Measurements from ENCODE around the gene ASXL1. TPM values are rescaled to one million over a fixed set of nuclear protein-coding genes. Genes with fewer than 3 reads are reported as not detected.
A peak's percentile ranks its signal among the peaks of the same experiment; 100 is the strongest.
"Not testable (repeated sequence)": the region's sequence is repeated elsewhere in the genome, so short reads cannot be mapped to it uniquely, and the experiment has no call there.

Gene ASXL1
- 28.5 TPM for total RNA-seq

DNA sequence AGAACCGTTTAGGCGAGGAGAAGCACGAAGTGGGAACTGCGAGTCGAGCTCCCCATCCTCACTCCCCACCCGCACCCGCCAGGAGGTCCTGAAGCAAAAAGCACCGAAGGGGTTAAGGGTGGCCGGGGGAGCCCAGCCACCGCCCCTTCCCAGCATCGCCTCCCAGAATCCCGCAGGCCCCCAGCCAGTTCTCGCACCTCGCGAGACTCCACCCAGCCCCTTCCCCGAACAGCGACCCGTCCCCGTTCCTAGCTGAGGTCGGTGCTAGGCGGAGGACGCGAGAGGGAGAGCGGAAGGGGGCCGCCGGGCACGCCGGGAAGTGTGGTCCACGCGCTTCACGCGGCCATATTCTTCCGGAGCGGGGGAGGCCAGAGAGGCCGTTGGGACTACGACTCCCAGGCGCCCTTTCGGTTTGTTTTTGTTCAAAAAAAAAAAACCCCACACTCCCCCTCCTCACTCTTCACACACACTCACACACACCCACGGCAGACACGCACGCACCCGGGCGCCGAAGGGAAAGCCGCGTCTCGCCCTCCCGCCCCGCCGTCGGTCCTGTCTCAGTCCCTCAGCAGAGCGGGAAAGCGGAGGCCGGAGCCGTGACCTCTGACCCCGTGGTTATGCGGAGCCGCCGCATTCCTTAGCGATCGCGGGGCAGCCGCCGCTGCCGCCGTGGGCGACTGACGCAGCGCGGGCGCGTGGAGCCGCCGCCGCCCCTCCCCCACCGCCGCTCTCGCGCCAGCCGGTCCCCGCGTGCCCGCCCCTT lies at the start of gene ASXL1:
TSS of gene ASXL1 (plus strand) at position 463 of the 763 bp plus-strand sequence. CDS start 445 bp downstream, outside the sequence.
- DNase-seq (ENCODE audit: low spot score) (peak; percentile 98), ATAC-seq (peak; percentile 90)

DNA sequence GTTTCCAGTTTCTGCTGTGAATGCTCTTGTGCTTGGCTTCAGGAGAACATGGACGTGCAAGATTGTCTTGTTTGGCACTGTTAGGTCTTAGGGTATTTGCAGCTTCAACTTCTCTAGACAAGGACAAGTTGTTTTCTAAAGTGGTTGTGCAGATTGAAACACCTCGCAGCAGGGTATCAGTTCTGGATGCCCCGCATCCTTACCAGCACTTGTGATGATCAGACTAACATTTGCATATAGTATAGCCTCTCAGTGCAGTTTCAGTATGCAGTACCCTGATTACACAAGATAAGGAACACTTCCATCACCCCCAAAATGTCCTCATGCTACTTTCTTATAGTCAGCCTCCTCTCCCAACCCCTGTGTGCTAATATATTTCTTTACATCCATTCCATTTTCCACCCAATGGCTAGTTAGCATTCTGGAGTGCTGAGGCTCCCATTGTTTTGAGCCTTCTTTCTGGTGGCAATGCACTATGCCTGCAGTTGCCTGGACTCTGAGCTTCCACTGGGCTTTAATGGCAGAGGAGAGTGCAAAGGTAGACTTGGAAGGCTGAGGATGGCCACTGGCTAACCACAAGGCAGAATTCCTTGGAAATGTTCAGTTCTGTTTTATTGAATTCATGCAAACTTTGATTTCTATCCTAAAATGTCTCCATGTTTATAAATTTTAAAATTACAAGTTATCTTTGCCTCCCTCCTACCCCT lies 45.3 kb upstream of the ASXL1 start:
- DNase-seq (ENCODE audit: low spot score): no peak

DNA sequence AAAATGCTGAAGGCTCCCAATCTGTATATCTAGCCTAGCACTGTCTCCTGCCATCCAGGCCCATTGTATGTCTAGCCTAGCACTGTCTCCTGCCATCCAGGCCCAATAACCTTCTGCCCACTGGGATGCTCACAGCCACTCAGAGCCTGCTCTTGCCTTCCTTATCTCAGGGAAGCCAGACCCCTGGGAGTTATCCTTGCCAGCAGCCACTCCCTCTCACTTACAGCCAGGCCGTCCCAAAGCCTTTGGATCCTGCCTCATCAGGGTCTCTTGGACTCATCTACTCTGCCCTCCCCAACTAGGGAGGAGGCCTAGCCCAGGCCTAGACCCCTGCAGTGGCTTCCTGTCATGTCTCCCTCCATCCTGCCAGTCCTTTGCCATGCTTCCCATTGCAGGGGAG lies 43.4 kb upstream of the ASXL1 start:
- ATAC-seq (no peak), DNase-seq (ENCODE audit: low spot score) (no peak)

More for the DNA sequence above, 45.3 kb upstream of the ASXL1 start:
- peak; percentile 40 for ATAC-seq

DNA sequence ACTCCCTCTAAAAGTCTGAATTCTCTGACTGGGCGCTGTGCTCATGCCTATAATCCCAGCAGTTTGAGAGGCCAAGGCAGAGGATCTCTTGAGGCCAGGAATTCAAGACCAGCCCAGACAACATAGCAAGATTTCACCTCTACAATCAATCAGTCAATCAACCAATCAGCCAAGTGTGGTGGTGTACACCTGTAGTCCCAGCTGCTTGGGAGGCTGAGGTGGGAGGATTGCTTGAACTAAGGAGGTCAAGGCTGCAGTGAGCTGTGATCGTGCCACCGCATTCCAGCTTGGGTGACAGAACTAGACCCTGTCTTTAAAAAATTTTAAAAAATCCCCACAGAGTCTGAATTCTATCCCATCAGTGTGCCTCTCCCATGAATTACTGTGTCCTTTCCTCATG lies 42.7 kb upstream of the ASXL1 start:
- DNase-seq (ENCODE audit: low spot score): no peak
- no peak for ATAC-seq

DNA sequence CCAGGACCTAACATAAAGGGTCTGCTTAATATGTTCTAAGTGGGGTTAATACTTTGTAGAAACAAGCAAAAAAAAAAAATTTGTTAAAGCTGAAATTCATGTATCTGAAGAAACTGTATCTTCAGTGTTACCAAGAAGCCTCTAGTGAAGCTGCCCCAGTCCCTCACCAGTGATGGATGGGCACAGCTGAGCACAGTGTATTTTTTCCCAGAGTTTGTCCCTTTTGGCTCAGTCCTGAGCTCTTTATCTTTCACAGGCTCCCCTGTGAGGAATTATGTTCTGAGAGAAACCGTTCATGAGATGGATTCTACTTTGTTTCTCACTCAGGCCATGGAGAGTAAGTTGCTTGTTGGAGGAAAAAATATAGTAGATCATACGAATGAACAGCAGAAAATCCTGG lies 42.2 kb upstream of the ASXL1 start:
- ATAC-seq (no peak), DNase-seq (ENCODE audit: low spot score) (no peak)

DNA sequence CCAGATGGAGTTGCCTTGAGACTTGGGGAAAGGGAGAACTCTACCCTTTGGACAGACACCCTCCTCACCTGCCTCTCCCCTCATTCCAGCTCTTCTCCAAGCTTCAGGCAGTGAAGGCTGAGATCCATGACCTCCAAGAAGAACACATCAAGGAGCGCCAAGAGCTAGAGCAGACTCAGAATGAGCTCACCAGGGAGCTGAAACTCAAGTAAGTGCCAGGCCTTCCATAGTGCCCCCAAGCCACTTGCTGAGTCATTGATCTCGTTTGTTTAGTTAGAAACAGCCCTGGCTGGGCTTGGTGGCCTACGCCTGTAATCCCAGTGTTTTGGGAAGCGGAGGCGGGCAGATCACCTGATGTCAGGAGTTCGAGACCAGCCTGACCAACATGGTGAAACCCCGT lies 41.5 kb upstream of the ASXL1 start:
- DNase-seq (ENCODE audit: low spot score) (no peak), ATAC-seq (no peak)

DNA sequence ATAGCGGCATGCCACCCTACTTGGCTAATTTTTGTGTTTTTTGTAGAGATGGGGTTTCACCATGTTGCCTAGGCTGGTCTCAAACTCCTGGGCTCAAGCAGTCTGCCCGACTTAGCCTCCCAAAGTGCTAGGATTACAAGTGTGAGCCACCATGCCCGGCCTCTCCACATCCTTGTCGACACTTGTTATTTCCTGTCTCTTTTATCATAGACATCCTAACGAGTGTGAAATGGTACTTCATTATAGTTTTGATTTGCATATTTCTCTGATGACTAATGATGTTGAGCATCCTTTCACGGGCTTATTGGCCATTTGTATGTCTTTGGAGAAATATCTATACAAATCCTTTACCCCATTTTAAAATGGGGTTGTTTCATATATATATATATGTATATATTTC lies 39.0 kb upstream of the ASXL1 start:
- no peak for ATAC-seq
- no peak for DNase-seq (ENCODE audit: low spot score)

DNA sequence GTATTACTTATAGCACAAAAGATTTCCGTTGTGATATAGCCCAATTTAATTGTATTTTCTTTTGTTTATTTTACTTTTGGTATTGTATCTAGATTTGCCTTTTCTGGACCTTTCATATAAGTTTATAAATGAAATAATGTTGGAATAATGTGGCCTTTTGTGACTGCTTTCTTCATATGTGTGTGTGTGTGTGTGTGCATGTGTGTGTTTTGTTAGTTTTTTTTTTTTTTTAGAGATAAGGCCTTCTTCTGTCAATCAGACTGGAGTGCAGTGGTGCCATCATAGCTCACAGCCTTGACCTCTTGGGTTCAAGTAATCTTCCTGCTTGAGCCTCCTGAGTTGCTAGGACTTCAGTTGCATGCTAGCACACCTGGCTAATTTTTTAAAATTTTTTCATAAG lies 37.8 kb upstream of the ASXL1 start:
- ATAC-seq (no peak), DNase-seq (ENCODE audit: low spot score) (no peak)

DNA sequence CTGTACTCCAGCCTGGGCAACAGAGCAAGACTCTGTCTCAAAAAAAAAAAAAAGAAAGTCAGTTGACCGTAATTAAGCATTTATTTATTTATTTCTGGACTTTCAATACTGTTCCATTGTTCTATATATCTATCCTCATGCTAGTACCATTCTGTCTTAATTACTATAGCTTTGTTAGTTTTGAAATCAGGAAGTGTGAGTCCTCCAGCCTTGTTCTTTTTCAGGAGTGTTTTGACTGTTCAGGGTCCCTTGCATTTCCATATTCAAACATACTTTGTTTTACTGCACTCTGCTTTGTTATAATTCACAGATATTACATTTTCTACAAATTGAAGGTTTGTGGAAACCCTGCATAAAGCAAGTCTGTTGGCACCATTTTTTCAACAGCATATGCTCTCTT lies 36.7 kb upstream of the ASXL1 start:
- DNase-seq (ENCODE audit: low spot score): no peak
- no peak for ATAC-seq

DNA sequence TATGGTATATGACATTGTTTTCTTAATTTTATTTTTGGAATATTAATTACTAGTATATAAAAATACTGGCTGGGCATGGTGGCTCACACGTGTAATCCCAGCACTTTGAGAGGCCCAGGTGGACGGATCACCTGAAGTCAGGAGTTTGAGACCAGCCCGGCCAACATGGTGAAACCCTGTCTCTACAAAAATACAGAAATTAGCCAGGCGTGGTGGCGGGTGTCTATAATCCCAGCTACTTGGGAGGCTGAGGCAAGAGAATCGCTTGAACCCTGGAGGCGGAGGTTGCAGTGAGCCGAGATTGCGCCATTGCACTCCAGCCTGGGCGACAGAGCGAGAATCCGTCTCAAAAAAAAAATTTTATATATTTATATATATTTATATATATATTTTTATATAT lies 35.9 kb upstream of the ASXL1 start:
- DNase-seq (ENCODE audit: low spot score); ATAC-seq: not testable (repeated sequence)

DNA sequence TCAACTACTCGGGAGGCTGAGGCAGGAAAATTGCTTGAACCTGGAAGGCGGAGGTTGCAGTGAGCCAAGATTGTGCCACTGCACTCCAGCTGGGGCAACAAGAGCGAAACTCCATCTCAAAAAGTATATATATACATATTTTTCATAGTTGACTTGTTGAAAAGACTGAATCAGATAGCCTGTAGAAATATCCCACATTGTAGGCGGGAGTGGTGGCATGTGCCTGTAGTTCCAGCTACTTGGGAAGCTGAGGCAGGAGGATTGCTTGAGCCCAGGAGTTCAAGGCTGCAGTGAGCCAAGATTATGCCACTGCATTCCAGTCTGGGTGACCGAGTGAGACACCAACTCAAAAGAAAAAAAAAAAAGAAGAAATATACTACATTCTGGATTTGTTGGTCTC lies 34.4 kb upstream of the ASXL1 start:
- DNase-seq (ENCODE audit: low spot score); ATAC-seq: not testable (repeated sequence)

DNA sequence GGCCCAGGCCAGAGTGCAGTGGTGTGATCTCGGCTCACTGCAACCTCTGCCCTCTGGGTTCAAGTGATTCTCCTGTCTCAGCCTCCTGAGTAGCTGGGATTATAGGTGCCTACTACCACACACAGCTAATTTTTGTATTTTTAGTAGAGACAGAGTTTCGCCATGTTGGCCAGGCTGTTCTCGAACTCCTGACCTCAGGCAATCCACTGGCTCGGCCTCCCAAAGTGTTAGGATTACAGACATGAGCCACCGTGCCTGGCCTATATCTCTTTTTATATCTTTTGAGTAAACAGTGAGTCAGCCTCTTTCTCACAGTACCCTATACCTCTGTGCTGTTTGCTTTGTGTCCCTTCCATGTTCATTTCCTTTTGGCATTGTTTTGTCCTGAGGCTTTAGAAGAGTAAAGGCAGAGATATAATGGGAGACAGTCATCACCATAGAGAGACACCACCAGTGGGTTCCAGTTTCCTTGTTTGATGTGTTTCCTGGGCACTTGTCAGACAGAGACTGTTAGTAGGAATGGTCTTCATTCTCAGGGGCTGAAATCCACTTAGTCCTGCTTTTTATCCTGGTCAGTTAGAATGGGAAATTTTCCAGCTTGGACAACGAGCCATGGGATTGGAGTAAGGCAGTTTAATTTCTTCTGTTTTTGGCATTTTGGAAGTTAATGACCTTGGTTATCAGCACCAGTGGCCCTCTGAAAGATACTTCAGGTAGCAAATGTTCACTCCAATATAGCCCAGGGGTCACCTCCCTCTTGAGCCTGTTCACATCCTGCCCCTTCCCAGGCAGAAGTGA lies 32.2 kb upstream of the ASXL1 start:
- DNase-seq (ENCODE audit: low spot score) (no peak), ATAC-seq (peak; percentile 53)

DNA sequence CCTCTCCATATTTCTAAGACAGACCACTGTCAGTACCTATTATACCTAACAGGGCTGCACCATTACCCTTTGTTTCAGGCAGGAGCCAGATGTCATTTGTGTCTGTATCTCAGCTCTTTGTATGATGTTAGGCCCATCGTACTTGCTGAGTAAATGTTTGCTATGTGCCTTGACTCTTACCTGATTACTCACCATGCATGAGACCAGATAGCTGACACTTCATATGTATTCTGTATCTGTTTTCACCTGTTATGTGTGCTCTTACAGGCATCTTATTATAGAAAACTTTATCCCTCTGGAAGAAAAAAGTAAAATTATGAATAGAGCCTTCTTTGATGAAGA lies 31.7 kb upstream of the ASXL1 start:
- DNase-seq (ENCODE audit: low spot score): no peak
- peak; percentile 19 for ATAC-seq

DNA sequence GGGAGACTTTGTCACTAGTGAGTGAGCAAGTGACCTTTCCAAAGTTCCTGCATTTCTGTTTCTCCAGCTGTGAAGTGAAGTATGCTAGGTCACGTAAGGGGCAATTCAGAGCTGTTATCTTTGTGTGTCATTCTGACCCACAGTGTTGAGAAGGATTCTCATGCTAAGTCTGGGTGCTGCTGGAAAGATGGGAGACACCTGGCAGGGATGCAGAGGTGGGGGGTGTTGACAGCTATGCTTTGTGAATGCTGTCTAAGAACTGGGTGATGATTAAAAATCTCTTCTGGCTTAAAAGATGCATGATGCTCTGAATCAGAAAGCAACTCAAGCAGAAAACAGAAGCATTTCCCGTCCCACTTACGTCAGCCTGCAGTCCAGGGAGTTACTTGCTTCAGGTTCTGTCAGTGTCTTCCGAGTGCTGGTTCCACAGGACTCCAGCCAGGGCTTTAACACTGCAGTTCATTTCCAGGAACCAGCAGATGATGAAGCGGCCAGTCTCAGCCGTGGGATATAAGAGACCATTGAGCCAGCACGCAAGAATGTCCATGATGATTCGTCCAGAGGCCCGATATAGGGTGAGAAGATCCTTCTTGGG lies 30.9 kb upstream of the ASXL1 start:
- DNase-seq (ENCODE audit: low spot score): no peak
- ATAC-seq: no peak

DNA sequence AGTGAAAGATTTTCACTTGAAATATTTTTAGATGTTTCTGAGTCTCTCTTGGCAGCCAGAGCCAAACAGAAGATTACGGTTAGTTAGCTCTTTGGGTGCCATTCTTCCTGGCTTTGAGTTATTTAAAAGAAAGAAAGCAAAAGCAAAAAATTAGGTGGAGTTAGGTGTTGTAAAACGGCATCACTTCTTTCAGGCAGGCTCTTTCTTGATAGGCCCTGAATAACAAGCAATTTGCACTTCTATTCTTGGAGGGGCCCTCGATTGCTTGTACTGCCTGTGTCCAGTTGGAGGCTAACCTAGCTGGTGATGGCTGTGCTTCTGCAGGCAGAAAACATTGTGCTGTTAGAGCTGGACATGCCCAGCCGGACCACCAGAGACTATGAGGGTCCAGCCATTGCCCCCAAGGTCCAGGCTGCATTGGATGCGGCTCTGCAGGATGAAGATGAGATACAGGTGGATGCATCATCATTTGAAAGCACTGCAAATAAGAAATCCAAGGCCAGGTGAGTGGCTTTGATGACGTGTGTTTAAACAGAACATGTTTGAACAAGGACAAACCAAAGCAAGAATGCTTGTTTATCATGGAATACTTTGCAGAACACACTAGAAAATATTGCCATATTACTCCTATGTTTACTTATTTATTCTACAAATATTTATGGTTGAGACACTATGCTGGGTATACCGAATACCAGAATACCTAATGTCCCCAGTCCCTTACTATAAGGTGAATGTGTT lies 28.1 kb upstream of the ASXL1 start:
- DNase-seq (ENCODE audit: low spot score) (no peak), ATAC-seq (peak; percentile 59)

DNA sequence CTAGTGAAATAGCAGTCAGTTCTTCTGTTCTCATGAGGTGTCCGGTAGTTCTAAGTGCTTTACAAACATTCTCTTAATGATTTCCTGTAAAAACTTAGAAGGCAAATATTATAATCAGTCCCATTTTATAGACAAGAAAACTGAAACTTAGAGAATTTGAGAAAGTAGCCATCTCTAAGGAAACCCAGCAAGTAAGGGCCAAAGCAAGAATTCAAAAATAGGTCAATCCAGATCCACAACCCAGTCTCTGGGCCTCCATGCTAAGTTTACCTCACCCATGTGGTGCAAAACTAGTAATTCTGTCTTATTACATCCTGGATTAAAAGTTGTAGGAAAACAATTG lies 27.6 kb upstream of the ASXL1 start:
- no peak for DNase-seq (ENCODE audit: low spot score)
- no peak for ATAC-seq

DNA sequence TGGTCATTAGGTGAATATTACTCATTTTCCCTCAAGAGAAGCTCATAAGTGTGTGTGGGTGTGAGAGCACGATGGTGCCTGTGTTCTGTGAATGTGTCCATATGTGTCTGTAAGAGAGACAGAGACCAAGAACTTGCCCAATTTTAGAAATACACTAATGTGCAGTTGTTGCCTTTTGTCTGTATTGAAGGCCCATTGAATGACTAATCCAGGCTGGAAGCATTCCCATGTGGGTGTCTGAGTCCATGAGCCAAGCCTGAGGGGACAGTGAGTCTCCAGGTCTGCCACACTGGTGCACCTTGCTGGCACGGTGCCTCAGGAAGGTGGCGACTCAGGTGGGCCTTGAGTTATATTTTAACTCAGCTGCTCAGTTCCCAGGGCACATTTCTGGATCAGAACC lies 25.5 kb upstream of the ASXL1 start:
- ATAC-seq (peak; percentile 73), DNase-seq (ENCODE audit: low spot score) (peak; percentile 75)

DNA sequence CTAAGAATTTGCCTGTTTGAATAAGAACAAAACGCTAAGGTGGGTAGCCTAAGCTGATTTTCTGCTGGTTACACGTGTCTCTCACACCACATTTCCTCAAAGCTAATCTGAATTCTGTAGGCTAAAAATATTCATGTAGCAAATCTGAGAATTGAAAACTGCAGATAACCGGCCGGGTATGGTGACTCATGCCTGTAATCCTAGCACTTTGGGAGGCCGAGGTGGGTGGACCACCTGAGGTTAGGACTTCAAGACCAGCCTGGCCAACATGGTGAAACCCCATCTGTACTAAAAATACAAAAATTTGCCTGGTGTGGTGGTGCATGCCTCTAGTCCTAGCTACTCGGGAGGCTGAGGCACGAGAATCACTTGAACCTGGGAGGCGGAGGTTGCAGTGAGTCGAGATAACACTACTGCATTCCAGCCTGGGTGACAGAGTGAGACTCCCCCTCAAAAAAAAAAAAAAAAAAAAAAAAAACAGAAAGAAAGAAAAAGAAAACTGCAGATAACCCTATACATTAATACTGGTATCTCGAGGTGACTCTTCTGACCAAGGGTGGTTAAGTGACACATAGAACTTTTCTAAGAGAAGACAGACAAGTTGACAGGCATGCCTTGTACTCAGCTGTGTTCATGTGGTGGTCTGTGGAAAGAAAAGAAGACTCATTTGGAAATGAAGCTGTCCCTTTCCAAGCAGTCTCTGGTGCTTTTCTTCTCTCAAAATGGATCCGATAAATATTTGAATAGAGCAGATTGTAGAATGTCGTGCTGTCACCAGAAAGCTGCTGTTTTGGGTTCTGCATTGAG lies 24.7 kb upstream of the ASXL1 start:
- no peak for ATAC-seq
- no peak for DNase-seq (ENCODE audit: low spot score)

DNA sequence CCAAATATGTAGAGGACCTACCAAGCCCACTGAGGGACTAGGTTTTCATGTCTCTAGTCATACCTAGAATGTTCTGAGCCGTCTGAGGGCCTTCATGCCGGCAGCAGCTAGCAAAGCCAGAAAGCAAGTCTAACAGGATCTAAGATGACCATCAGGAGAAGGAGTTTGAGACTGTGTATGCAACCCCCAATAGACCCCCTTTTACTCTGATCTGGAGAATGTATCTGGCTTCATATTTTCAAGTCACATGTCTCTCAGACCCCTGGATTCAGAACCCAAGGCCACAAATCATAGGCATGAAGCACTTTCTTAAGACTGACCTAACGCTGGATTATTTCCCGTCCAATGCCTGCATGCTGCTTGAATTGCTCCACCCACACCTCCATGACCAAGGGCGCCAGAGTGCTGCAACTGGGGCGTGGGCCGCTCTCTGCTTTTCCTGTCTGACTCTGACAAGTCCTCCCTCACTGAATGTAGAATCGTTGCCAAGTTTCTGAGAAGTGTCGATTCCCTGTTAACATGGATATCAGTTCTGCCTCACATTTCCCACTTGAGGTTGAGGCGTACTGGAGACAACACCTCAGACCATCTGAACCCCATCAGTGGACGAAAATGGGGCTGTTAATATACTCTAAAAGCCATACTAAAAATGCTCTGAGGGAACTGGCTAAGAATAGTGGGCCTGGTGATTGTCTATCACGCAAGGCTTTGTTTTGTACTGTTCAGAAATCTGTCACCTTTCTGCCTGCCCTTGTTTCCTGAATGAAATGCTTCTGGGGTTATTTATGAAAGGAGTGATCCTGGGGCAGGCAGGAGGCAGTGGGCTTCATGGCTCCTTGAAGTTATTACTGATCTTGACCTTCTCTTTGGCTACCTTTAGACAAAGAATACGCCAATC lies 23.9 kb upstream of the ASXL1 start:
- DNase-seq (ENCODE audit: low spot score): no peak
- peak; percentile 20 for ATAC-seq

All from left lobe of liver (tissue), 2 donors.